ENCODE results near the gene ZBTB5. TPM values are rescaled to one million over a fixed set of nuclear protein-coding genes. Genes with fewer than 3 reads are reported as not detected.

The ZBTB5 gene
- total and polyA plus RNA-seq, 2 of the 8 experiments (the other 6 are each of a cell fraction or from before 2014, with no cell fraction given) = 13.3 to 14.5 TPM

DNA sequence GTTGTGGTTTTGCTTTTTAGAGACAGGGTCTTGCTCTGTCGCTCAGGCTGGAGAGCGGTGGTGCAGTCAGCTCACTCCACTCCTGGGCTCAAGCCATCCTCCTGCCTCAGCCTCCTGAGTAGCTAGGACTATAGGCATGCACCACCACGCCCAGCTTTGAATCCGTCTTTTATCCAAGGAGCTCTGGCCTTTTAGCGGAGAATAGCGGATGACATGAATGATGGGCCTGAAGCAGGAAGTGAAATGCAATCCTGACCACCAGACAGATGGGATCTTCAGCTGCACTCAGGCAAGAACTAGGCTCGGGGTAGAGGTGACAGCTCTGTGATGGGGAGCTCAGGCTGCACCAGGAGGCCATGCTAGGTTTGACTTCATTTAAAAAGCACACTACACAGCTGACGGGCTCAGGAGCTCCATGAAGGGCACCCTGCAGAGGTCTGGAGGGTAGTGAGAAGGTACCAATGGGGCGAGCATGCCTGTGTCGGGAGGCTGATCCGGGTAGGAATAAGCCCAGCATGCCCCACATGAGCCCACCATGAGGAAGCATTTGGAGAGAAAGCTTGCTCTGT lies 42.4 kb upstream of the ZBTB5 start (continued):
- TF ChIP-seq, protein P1, sequence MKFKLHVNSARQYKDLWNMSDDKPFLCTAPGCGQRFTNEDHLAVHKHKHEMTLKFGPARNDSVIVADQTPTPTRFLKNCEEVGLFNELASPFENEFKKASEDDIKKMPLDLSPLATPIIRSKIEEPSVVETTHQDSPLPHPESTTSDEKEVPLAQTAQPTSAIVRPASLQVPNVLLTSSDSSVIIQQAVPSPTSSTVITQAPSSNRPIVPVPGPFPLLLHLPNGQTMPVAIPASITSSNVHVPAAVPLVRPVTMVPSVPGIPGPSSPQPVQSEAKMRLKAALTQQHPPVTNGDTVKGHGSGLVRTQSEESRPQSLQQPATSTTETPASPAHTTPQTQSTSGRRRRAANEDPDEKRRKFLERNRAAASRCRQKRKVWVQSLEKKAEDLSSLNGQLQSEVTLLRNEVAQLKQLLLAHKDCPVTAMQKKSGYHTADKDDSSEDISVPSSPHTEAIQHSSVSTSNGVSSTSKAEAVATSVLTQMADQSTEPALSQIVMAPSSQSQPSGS (IDR thresholded peaks at IDR 0.05; ENCODE audit: low read length) = no peak
- TF ChIP-seq SRF (IDR thresholded peaks at IDR 0.05; ENCODE audit: low read depth, low read length) (no peak), TBP (IDR thresholded peaks at IDR 0.05; ENCODE audit: low read depth, low read length) (no peak), KDM5A (IDR thresholded peaks at IDR 0.05; ENCODE audit: low read length) (no peak), TAF7 (optimal IDR thresholded peaks at IDR 0.05; ENCODE audit: borderline replicate concordance, low read depth, low read length) (no peak), ASH2L (IDR thresholded peaks at IDR 0.05; ENCODE audit: low read length) (no peak)

All from H1 (cell line).